HG03097 (cell line): ENCODE data around the gene NIT2.
"Not testable (repeated sequence)": the region's sequence is repeated elsewhere in the genome, so short reads cannot be mapped to it uniquely, and the experiment has no call there.

Experiments used
- ATAC-seq: cut with Tn5 transposase; IDR thresholded peaks from one replicate; pipeline ENCODE4 v1.9.1; 2021; ENCODE audit not compliant: unreplicated experiment, low FRiP score

NIT2 gene

GRCh38 chr3:100334488-100335351 is at the start of gene NIT2:
Gene NIT2, plus strand, starts transcription at chr3:100334757. Its CDS starts 35 bp downstream, at chr3:100334792.
- peak; percentile 96 for ATAC-seq

GRCh38 chr3:100288288-100288894 is 46.2 kb upstream of the NIT2 start:
- no peak for ATAC-seq

GRCh38 chr3:100289339-100289738 is 45.2 kb upstream of the NIT2 start:
- ATAC-seq = no peak

- ATAC-seq = no peak
These were observed 39.5 kb upstream of the NIT2 start for GRCh38 chr3:100295089-100295488.

GRCh38 chr3:100297784-100298183 is 36.8 kb upstream of the NIT2 start:
- no peak for ATAC-seq

GRCh38 chr3:100299016-100299415 is 35.5 kb upstream of the NIT2 start:
- no peak for ATAC-seq

GRCh38 chr3:100306695-100307094 is 27.9 kb upstream of the NIT2 start:
- no peak for ATAC-seq

GRCh38 chr3:100310355-100310965 is 24.1 kb upstream of the NIT2 start:
- no peak for ATAC-seq

- no peak for ATAC-seq
These were observed 23.5 kb upstream of the NIT2 start for GRCh38 chr3:100311011-100311410.

- peak; percentile 53 for ATAC-seq
These were observed 17.9 kb upstream of the NIT2 start for GRCh38 chr3:100316641-100317069.

- no peak for ATAC-seq
These were observed 16.6 kb upstream of the NIT2 start for GRCh38 chr3:100317912-100318311.

GRCh38 chr3:100319951-100320350 is 14.6 kb upstream of the NIT2 start:
- ATAC-seq = no peak

- no peak for ATAC-seq
These were observed 10.5 kb upstream of the NIT2 start for GRCh38 chr3:100324044-100324443.

GRCh38 chr3:100325827-100326226 is 8.7 kb upstream of the NIT2 start:
- ATAC-seq = no peak

GRCh38 chr3:100327377-100327776 is 7.2 kb upstream of the NIT2 start:
- not testable (repeated sequence) for ATAC-seq

- ATAC-seq = no peak
These were observed 4.6 kb upstream of the NIT2 start for GRCh38 chr3:100329800-100330489.

GRCh38 chr3:100330651-100331050 is 3.9 kb upstream of the NIT2 start:
- ATAC-seq = no peak

GRCh38 chr3:100331660-100332059 is 2.9 kb upstream of the NIT2 start:
- no peak for ATAC-seq

- ATAC-seq = no peak
These were observed 1.5 kb upstream of the NIT2 start for GRCh38 chr3:100333051-100333450.

GRCh38 chr3:100333970-100334487 is 528 bp upstream of the NIT2 start:
- no peak for ATAC-seq

GRCh38 chr3:100335434-100335833 is 877 bp downstream of the NIT2 start:
- peak; percentile 43 for ATAC-seq
